ENCODE measurements around the gene NUPR1. TPM values are rescaled to one million over a fixed set of nuclear protein-coding genes. Genes with fewer than 3 reads are reported as not detected.

NUPR1 gene, protein sequence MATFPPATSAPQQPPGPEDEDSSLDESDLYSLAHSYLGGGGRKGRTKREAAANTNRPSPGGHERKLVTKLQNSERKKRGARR
- total RNA-seq: 16.2 and 20.3 TPM in 2 replicates

DNA sequence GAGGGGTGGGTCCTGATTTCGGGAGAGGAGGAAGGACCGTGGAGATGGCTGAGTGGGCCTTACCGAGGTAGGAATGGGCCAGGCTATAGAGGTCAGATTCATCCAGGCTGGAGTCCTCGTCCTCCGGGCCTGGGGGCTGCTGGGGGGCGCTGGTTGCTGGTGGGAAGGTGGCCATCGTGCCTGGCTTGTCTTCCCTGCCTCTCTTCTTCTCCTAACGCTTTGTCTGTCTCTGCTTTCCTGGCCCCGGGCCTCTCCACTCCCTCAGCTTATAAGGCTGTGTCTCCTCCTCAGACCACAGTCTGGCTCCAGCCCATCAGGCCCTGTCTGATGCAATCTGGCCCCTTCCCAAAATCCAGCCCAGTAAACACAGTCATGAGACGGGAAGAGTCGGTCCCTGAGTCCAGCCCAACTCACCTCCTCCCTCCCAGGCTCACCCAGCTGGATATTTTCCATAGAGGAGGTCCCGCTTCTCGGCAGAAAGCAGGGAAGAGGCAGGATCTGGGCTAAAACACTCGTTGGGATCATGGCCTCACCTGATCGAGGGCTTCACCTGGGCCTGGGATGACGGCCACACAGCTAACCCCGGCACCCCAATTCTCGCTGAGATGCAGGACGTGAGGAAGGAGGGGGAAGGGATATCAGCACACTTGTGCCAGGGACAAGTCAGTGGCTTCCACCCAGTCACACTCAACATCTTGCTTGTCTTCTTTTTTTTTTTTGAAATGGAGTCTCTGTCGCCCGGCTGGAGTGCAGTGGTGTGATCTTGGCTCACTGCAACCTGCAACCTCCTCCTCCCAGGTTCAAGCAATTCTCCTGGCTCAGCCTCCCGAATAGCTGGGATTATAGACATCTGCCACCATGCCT is at the start of gene NUPR1:
TSS of gene NUPR1 (minus strand) at position 242 of the 864 bp plus-strand sequence. CDS start at position 175, 67 bp downstream.

DNA sequence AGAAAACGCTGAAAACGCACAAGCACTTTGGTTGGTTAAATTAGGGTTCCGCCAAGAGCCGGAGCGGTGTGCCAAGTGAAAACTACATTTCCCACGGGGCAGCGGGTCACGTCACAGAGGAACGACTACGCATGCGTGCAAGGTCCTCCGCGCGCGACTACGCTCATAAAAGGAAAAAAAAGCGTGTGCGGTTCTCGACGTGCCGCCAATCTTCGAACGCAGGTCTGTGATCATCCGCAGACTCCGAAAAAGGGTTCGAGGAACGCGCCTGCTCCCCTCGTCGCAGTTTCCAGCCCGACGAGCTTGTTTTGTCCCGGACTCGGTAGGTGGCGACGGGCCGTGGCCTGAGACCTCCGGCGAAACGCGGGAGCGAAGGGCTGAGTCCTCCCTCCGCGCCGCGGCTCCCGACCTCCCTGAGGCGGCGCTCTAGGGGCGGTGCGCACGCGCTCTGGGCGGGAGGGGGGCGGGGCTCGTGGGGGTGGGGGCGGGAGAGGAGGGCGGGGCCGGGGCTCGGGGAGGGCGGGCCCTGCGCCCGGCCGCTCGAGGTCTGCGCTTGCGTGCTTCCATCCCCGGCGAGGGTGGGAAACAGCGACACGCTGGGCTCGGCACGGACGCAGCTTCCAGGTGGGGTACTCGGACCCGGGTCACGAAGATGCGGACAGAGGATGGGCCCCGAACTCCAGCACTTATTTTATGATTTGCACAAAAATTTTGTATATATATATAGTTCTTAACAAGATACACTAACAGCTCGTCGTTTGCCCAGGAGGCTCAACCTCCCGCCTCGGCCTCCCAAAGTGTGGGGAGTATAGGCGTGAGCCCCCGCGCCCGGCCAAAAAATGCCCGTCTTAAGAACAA is 15.2 kb upstream of the NUPR1 start, which contains the start of gene SGF29:
TSS of gene SGF29 (plus strand) at position 145 of the 858 bp plus-strand sequence. CDS start 27,150 bp downstream, outside the sequence.

DNA sequence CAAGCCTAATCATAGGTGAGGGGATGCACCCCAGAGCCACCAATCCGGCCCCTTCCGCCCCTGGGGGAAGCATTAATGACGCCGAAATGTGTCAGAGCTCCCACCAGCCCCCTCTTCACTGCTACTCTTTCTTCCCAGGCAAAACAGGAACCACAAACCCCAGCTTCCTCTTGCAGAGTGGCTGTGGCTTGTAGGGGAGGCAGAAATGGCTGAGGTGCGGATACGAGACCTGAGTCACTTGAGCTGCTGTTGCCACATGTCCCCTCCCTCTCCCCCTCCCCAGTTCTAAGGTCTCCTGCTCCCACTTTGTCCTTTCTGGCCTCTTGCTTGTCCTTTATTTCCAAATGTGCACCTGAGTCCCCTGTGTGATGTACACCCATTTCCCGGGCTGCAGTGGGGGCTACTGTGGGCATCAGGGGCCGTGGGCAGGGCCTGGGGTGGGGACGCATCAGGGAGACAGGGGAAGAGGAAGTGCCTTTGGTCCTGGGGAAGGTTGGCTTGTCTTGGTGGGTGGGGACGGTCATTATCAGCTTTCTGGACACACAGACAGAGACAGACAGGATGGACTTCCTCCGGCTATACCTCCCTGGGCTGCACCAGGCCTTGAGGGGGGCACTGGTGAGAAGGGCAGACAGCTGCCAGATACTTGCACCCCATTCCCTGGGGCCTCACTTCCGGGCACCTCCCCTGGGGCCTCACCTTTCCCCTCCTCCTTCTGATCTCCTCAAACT is 44.5 kb downstream of the NUPR1 start, which contains the start of gene APOBR:
TSS of gene APOBR (plus strand) at position 523 of the 731 bp plus-strand sequence. CDS start at position 562, 39 bp downstream.

DNA sequence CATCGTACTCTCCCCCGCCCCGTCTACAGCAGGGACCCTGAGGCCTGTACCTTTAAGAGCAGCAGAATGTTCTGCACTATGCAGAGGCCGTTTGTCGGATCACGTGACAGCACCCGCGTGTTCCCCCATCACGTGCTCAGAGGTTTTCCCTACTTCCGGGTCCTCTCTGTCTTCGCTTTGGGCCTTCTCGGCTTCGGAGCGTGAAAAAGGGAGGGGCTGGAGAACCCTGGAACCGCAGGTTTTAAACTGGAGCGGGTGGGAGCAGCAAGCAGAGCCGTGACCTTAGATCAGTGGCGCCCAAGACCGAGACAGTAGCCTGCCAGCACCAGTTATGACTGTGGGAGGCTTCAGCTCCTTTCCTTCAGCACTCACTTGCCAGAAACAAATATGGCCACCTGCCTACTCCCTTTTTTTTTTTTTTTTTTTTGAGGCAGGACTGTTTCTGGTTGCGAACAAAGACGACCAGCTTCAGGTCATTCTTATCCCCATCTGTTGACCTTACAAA is 46.8 kb downstream of the NUPR1 start, which contains the start of gene CLN3:
TSS of gene CLN3 (minus strand) at position 105 of the 505 bp plus-strand sequence. CDS start 315 bp downstream, outside the sequence.

Other genes starting within 250 kb of the NUPR1 start
- under 0.01 TPM in 2 replicates for gene SBK1, start 246.4 kb downstream of the NUPR1 start, total RNA-seq
- 0.17 and 0.30 TPM in 2 replicates for gene NPIPB6, start 175.5 kb downstream of the NUPR1 start, total RNA-seq
- gene EIF3CL, start 135.1 kb downstream of the NUPR1 start, total RNA-seq: 147 and 181 TPM in 2 replicates
- gene NPIPB7, start 66.6 kb downstream of the NUPR1 start, total RNA-seq: not detected in 2 replicates
- gene CLN3, start 46.9 kb downstream of the NUPR1 start, total RNA-seq: 11.1 and 11.4 TPM in 2 replicates
- not detected in 2 replicates for gene APOBR, start 44.3 kb downstream of the NUPR1 start, total RNA-seq
- not detected in 2 replicates for gene IL27, start 32.1 kb downstream of the NUPR1 start, total RNA-seq
- 12.3 and 14.6 TPM in 2 replicates for gene SGF29, start 14.9 kb upstream of the NUPR1 start, total RNA-seq
- not detected in 2 replicates for gene SULT1A2, start 58.1 kb upstream of the NUPR1 start, total RNA-seq
- 1.0 and 1.3 TPM in 2 replicates for gene SULT1A1, start 71.1 kb upstream of the NUPR1 start, total RNA-seq
- not detected in 2 replicates for gene NPIPB8, start 99.1 kb upstream of the NUPR1 start, total RNA-seq
- gene EIF3C, start 172.5 kb upstream of the NUPR1 start, total RNA-seq: 254 and 358 TPM in 2 replicates
- gene NPIPB9, start 212.8 kb upstream of the NUPR1 start, total RNA-seq: not detected in 2 replicates